Measurements from ENCODE around the gene SAMD9L.
"Not testable (repeated sequence)": the region's sequence is repeated elsewhere in the genome, so short reads cannot be mapped to it uniquely, and the experiment has no call there.

SAMD9L gene

GRCh38 chr7:93146472-93147141 is 1.6 kb downstream of the SAMD9L start:
- in situ Hi-C loops (cut with MboI; ENCODE audit: low sequenced_read_pairs), result no loop called here

GRCh38 chr7:93146036-93146435 is 2.1 kb downstream of the SAMD9L start:
- in situ Hi-C loops (cut with MboI; ENCODE audit: low sequenced_read_pairs), result no loop called here

- in situ Hi-C loops (cut with MboI; ENCODE audit: low sequenced_read_pairs), result no loop called here
These were observed 2.8 kb downstream of the SAMD9L start for GRCh38 chr7:93145354-93145753.

GRCh38 chr7:93142127-93142526 is 6.1 kb downstream of the SAMD9L start:
- in situ Hi-C loops (cut with MboI; ENCODE audit: low sequenced_read_pairs), result no loop called here

- in situ Hi-C loops (cut with MboI; ENCODE audit: low sequenced_read_pairs), result no loop called here
These were observed 7.5 kb downstream of the SAMD9L start for GRCh38 chr7:93140582-93141191.

GRCh38 chr7:93138576-93138975 is 9.6 kb downstream of the SAMD9L start:
- in situ Hi-C loops (cut with MboI; ENCODE audit: low sequenced_read_pairs), result no loop called here

- in situ Hi-C loops (cut with MboI; ENCODE audit: low sequenced_read_pairs), result no loop called here
These were observed 15.2 kb downstream of the SAMD9L start for GRCh38 chr7:93133005-93133404.

- in situ Hi-C loops (cut with MboI; ENCODE audit: low sequenced_read_pairs), result no loop called here
These were observed 16.0 kb downstream of the SAMD9L start for GRCh38 chr7:93132216-93132615.

GRCh38 chr7:93126954-93127353 is 21.2 kb downstream of the SAMD9L start:
- in situ Hi-C loops (cut with MboI; ENCODE audit: low sequenced_read_pairs), result not testable (repeated sequence)

GRCh38 chr7:93123532-93123931 is 24.7 kb downstream of the SAMD9L start:
- in situ Hi-C loops (cut with MboI; ENCODE audit: low sequenced_read_pairs), result not testable (repeated sequence)

- in situ Hi-C loops (cut with MboI; ENCODE audit: low sequenced_read_pairs), result no loop called here
These were observed 27.3 kb downstream of the SAMD9L start for GRCh38 chr7:93120592-93121549.

GRCh38 chr7:93119191-93119905 is 28.8 kb downstream of the SAMD9L start:
- in situ Hi-C loops (cut with MboI; ENCODE audit: low sequenced_read_pairs), result no loop called here

GRCh38 chr7:93117852-93118530 is 30.2 kb downstream of the SAMD9L start, which contains the start of gene SAMD9:
Gene SAMD9 (minus strand): TSS chr7:93117979. CDS start chr7:93106097, 11,882 bp downstream.
- in situ Hi-C loops (cut with MboI; ENCODE audit: low sequenced_read_pairs), result no loop called here

GRCh38 chr7:93117327-93117726 is 30.9 kb downstream of the SAMD9L start:
- in situ Hi-C loops (cut with MboI; ENCODE audit: low sequenced_read_pairs), result no loop called here

- in situ Hi-C loops (cut with MboI; ENCODE audit: low sequenced_read_pairs), result no loop called here
These were observed 32.4 kb downstream of the SAMD9L start for GRCh38 chr7:93115796-93116195.

GRCh38 chr7:93108003-93108402 is 40.2 kb downstream of the SAMD9L start:
- in situ Hi-C loops (cut with MboI; ENCODE audit: low sequenced_read_pairs), result no loop called here

- in situ Hi-C loops (cut with MboI; ENCODE audit: low sequenced_read_pairs), result no loop called here
These were observed 50.8 kb downstream of the SAMD9L start for GRCh38 chr7:93097388-93097787.

- in situ Hi-C loops (cut with MboI; ENCODE audit: low sequenced_read_pairs), result no loop called here
These were observed 55.3 kb downstream of the SAMD9L start for GRCh38 chr7:93092757-93093370.
